Lower lobe of right lung (tissue), 2 donors: Measurements from ENCODE around the gene RIMBP3C. TPM values are rescaled to one million over a fixed set of nuclear protein-coding genes. Genes with fewer than 3 reads are reported as not detected.
A peak's percentile ranks its signal among the peaks of the same experiment; 100 is the strongest.
"Not testable (repeated sequence)": the region's sequence is repeated elsewhere in the genome, so short reads cannot be mapped to it uniquely, and the experiment has no call there.

Source experiments
- ATAC-seq, 2 donors: fragments of 200-7000 bp; cut with Tn5 transposase; one replicate each; pipeline ENCODE4 v1.9.1; 2020 to 2022; ENCODE audit warnings: mild to moderate bottlenecking in 2 of 2, moderate library complexity in 2 of 2
- DNase-seq: peaks from one replicate; pipeline ENCODE4 v3.0.0-alpha.2; 2020
- H3K27ac ChIP-seq: fragments of 200-600 bp; one replicate; pipeline ENCODE4 v1.8.0; 2022
- H3K27me3 ChIP-seq: fragments of 200-600 bp; one replicate; pipeline ENCODE4 v1.8.0; 2022; ENCODE audit warnings: low read depth
- H3K36me3 ChIP-seq: fragments of 200-600 bp; one replicate; pipeline ENCODE4 v1.8.0; 2022; ENCODE audit warnings: mild to moderate bottlenecking
- H3K4me1 ChIP-seq: fragments of 200-600 bp; one replicate; pipeline ENCODE4 v1.8.0; 2022
- H3K4me3 ChIP-seq: fragments of 200-600 bp; one replicate; pipeline ENCODE4 v1.8.0; 2022; ENCODE audit warnings: mild to moderate bottlenecking
- H3K9me3 ChIP-seq: fragments of 200-600 bp; one replicate; pipeline ENCODE4 v1.8.0; 2022
- CTCF ChIP-seq: fragments of 200-600 bp; IDR thresholded peaks from one replicate; pipeline ENCODE4 v1.8.0; 2022; ENCODE audit warnings: antibody characterized with exemption, mild to moderate bottlenecking
- intact Hi-C: fragments of 100-400 bp; cut with DNase I; formaldehyde crosslinking; loops from one replicate; pipeline ENCODE4 v1.11.0; 2022
- total RNA-seq: library from RNA; stranded (reverse); fragmentation: NEBNext Ultra II Directional; extraction: Animal tissue kit (Norgen Biotek cat#: 25700); gene quantifications from one replicate; pipeline ENCODE4 v1.2.1, GENCODE V29; 2021
- donor health status: DM: no; HTN: yes; CAD: no; lungs with severe emphysema.

RIMBP3C gene
- total RNA-seq, 1 donor from 2014 or later: 0.47 TPM

- DNase-seq: no peak
- Histone ChIP-seq H3K27me3 (no peaks in the 10 kb centered on the region), H3K27ac (no peak overlapping the region), H3K9me3 (no peaks in the 10 kb centered on the region), H3K36me3 (no peaks in the 10 kb centered on the region), H3K4me3 (no peak overlapping the region), H3K4me1 (peaks cover 58% of the 10 kb centered on the region)
- TF ChIP-seq CTCF: no peak
- no peak for ATAC-seq
- intact Hi-C loops: no loop called here
These were observed 34.1 kb upstream of the RIMBP3C start for GRCh38 chr22:21585389-21585788.

- H3K27me3 ChIP-seq: no peaks in the 10 kb centered on the region
- DNase-seq: no peak
- no peaks in the 10 kb centered on the region for H3K9me3 ChIP-seq
- no peak overlapping the region for H3K27ac ChIP-seq
- peaks cover 56% of the 10 kb centered on the region for H3K4me1 ChIP-seq
- intact Hi-C loops: no loop called here
- H3K4me3 ChIP-seq: no peak overlapping the region
- TF ChIP-seq CTCF: no peak
- no peaks in the 10 kb centered on the region for H3K36me3 ChIP-seq
- ATAC-seq: peak; percentile 38 to 40
These were observed 31.8 kb upstream of the RIMBP3C start for GRCh38 chr22:21582801-21583740.

- ATAC-seq, H3K36me3 ChIP-seq, H3K27me3 ChIP-seq, DNase-seq, H3K9me3 ChIP-seq, H3K4me3 ChIP-seq, intact Hi-C loops, H3K27ac ChIP-seq: not testable (repeated sequence)
- H3K4me1 ChIP-seq: peaks cover 53% of the 10 kb centered on the region
These were observed 29.9 kb upstream of the RIMBP3C start for GRCh38 chr22:21581009-21581713.

- intact Hi-C loops, H3K9me3 ChIP-seq, DNase-seq, H3K27me3 ChIP-seq, H3K36me3 ChIP-seq, H3K27ac ChIP-seq, ATAC-seq, H3K4me3 ChIP-seq: not testable (repeated sequence)
- H3K4me1 ChIP-seq: peaks cover 53% of the 10 kb centered on the region
These were observed 29.4 kb upstream of the RIMBP3C start for GRCh38 chr22:21580623-21581007.

- no peak for TF ChIP-seq CTCF
- Histone ChIP-seq H3K4me3 (no peak overlapping the region), H3K9me3 (no peaks in the 10 kb centered on the region), H3K4me1 (peaks cover 57% of the 10 kb centered on the region), H3K27ac (no peak overlapping the region), H3K27me3 (no peaks in the 10 kb centered on the region), H3K36me3 (no peaks in the 10 kb centered on the region)
- ATAC-seq (no peak), DNase-seq (no peak)
- intact Hi-C loops: no loop called here
These were observed 28.2 kb upstream of the RIMBP3C start for GRCh38 chr22:21579474-21579851.

- H3K4me1 ChIP-seq: peaks cover 70% of the 10 kb centered on the region
- no peak overlapping the region for H3K4me3 ChIP-seq
- no peaks in the 10 kb centered on the region for H3K27me3 ChIP-seq
- ATAC-seq (no peak), DNase-seq (no peak)
- no peak overlapping the region for H3K27ac ChIP-seq
- no peaks in the 10 kb centered on the region for H3K9me3 ChIP-seq
- H3K36me3 ChIP-seq: no peaks in the 10 kb centered on the region
- intact Hi-C loops: no loop called here
- no peak for TF ChIP-seq CTCF
These were observed 22.7 kb upstream of the RIMBP3C start for GRCh38 chr22:21573750-21574494.
